OCI-LY1 (cell line): Measurements from ENCODE around the gene COL7A1.

ENCODE experiments used
- EZH2 ChIP-seq: fragments of 200-600 bp; sonication (generic), shearing (Covaris generic); IDR thresholded peaks from 2 replicates; pipeline ENCODE4 v1.8.0; 2017; ENCODE audit warnings: borderline replicate concordance, mixed run types, mild to moderate bottlenecking, antibody characterized with exemption, low read length, moderate library complexity, mixed read lengths
- TF ChIP-seq, protein P1 (sequence below): fragments of 200-600 bp; sonication (generic), shearing (Covaris generic); IDR thresholded peaks from 2 replicates; pipeline ENCODE4 v1.5.1; 2017; ENCODE audit warnings: mild to moderate bottlenecking, antibody characterized with exemption, low read length, moderate library complexity, mixed read lengths

GRCh38 chr3:48599509-48600285, 4.6 kb upstream of the COL7A1 start:
- TF ChIP-seq, protein P1, sequence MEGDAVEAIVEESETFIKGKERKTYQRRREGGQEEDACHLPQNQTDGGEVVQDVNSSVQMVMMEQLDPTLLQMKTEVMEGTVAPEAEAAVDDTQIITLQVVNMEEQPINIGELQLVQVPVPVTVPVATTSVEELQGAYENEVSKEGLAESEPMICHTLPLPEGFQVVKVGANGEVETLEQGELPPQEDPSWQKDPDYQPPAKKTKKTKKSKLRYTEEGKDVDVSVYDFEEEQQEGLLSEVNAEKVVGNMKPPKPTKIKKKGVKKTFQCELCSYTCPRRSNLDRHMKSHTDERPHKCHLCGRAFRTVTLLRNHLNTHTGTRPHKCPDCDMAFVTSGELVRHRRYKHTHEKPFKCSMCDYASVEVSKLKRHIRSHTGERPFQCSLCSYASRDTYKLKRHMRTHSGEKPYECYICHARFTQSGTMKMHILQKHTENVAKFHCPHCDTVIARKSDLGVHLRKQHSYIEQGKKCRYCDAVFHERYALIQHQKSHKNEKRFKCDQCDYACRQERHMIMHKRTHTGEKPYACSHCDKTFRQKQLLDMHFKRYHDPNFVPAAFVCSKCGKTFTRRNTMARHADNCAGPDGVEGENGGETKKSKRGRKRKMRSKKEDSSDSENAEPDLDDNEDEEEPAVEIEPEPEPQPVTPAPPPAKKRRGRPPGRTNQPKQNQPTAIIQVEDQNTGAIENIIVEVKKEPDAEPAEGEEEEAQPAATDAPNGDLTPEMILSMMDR: no peak
- TF ChIP-seq EZH2: no peak
